Measurements from ENCODE around the gene CRYBG1. TPM values are rescaled to one million over a fixed set of nuclear protein-coding genes. Genes with fewer than 3 reads are reported as not detected.

The CRYBG1 gene
- total and polyA plus RNA-seq, 10 of the 15 experiments (the other 5 are each of a cell fraction or from before 2014, with no cell fraction given), result 6.5 to 57.0 (median 25.2) TPM

DNA sequence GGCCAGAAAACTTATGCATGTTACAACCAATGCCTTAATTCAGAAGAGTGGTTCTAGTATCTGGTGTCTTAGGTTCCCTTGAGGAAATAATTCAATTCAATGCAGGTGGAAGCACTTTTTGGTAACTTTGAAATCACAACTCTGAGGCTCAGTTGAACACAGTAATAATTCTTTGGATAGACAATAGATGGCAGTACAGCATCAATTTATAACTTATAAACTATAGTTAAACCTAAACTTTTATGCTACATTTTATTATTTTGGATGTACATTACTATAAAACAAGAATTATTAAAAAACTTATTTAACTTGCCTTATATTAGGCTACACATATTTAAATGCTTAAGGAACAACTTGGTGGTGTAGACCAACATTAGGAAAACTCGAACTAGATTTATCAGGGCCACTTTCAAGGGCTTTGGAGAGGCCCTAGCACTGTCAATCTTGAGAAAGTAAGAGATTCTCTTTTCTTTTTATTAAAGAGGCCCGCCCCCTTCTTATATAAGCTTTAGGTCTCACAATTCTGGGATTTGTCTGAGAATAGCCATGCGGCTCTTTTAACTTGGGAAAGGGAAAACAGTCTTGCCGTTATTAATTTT is 85.9 kb downstream of the CRYBG1 start:
- POLR2A ChIA-PET, result no interaction called here
- no peak overlapping the region for H3K9ac ChIP-seq (ENCODE audit: control insufficient read depth, insufficient read depth, low read length)
- WGBS (ENCODE audit: insufficient coverage, insufficient replicate concordance, low lambda C conversion rate, missing lambda C conversion rate), result 38% methylated on average over 4 of the region's 4 CpGs
- H2AFZ ChIP-seq (ENCODE audit: control insufficient read depth, low read depth, low read length), result no peak overlapping the region
- H3K27ac ChIP-seq (ENCODE audit: control insufficient read depth, insufficient read depth), result no peak overlapping the region
- no peak overlapping the region for H3K4me3 ChIP-seq
- H3K36me3 ChIP-seq (ENCODE audit: control insufficient read depth in 2 of 2, insufficient read depth in 2 of 2, low read length in 1 of 2), result no peaks in the 10 kb centered on the region
- H4K20me1 ChIP-seq (ENCODE audit: control insufficient read depth, insufficient read depth), result no peaks in the 10 kb centered on the region
- in situ Hi-C loops (cut with MboI) (loop anchor here (5.0 kb wide), 2 partner anchors 121 to 536 kb away; no protein-coding TSS in a partner anchor), intact Hi-C loops (cut with micrococcal nuclease; ENCODE audit: unreplicated experiment) (loop anchor here (1.0 kb wide), 1 partner anchor 533 kb away; no protein-coding TSS in a partner anchor)
- TF ChIP-seq, protein P1, sequence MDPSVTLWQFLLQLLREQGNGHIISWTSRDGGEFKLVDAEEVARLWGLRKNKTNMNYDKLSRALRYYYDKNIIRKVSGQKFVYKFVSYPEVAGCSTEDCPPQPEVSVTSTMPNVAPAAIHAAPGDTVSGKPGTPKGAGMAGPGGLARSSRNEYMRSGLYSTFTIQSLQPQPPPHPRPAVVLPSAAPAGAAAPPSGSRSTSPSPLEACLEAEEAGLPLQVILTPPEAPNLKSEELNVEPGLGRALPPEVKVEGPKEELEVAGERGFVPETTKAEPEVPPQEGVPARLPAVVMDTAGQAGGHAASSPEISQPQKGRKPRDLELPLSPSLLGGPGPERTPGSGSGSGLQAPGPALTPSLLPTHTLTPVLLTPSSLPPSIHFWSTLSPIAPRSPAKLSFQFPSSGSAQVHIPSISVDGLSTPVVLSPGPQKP (IDR thresholded peaks at IDR 0.05; ENCODE audit: low read depth, low read length), result no peak
- TF ChIP-seq CTCF (IDR thresholded peaks at IDR 0.05 in 2 of 3, conservative IDR thresholded peaks at IDR 0.05 in 1 of 3; ENCODE audit: control insufficient read depth in 2 of 3, extremely low read depth in 1 of 3, insufficient read depth in 1 of 3, low read depth in 3 of 3, low read length in 3 of 3) (peak; percentile 32 to 54 (median 41); a peak in 5 of 6 replicates), NFIC (IDR thresholded peaks at IDR 0.05; ENCODE audit: low read depth, low read length) (no peak), CUX1 (IDR thresholded peaks at IDR 0.05; ENCODE audit: insufficient replicate concordance, low read depth, low read length) (no peak), SMC3 (IDR thresholded peaks at IDR 0.05; ENCODE audit: borderline replicate concordance, low read length) (peak; percentile 52), SRF (IDR thresholded peaks at IDR 0.05; ENCODE audit: low read depth in 2 of 2, low read length in 2 of 2) (no peak), RAD21 (IDR thresholded peaks at IDR 0.05; ENCODE audit: insufficient read depth, low read depth, low read length) (peak; percentile 54)
- TF ChIP-seq, protein P2, sequence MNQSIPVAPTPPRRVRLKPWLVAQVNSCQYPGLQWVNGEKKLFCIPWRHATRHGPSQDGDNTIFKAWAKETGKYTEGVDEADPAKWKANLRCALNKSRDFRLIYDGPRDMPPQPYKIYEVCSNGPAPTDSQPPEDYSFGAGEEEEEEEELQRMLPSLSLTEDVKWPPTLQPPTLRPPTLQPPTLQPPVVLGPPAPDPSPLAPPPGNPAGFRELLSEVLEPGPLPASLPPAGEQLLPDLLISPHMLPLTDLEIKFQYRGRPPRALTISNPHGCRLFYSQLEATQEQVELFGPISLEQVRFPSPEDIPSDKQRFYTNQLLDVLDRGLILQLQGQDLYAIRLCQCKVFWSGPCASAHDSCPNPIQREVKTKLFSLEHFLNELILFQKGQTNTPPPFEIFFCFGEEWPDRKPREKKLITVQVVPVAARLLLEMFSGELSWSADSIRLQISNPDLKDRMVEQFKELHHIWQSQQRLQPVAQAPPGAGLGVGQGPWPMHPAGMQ (IDR thresholded peaks at IDR 0.05; ENCODE audit: borderline replicate concordance), result no peak
- TF ChIP-seq, protein P3, sequence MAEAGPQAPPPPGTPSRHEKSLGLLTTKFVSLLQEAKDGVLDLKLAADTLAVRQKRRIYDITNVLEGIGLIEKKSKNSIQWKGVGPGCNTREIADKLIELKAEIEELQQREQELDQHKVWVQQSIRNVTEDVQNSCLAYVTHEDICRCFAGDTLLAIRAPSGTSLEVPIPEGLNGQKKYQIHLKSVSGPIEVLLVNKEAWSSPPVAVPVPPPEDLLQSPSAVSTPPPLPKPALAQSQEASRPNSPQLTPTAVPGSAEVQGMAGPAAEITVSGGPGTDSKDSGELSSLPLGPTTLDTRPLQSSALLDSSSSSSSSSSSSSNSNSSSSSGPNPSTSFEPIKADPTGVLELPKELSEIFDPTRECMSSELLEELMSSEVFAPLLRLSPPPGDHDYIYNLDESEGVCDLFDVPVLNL (IDR thresholded peaks at IDR 0.05; ENCODE audit: low read depth, low read length), result no peak
- H3K4me1 ChIP-seq (ENCODE audit: control insufficient read depth, insufficient read depth, low read length), result peaks cover 8% of the 10 kb centered on the region
- RAD21 ChIA-PET (ENCODE audit: unreplicated experiment), result interaction anchor here (0.8 to 1.6 kb wide), 4 partner anchors 107 to 183 kb away, joined by 3 to 7 read pairs (median 3); partner anchors contain the start of genes QRSL1 and RTN4IP1
- FAIRE-seq (no peak), DNase-seq (ENCODE audit: low read depth, low spot score) (no peak), ATAC-seq (peak; percentile 65)
- no peaks in the 10 kb centered on the region for H3K79me2 ChIP-seq (ENCODE audit: control insufficient read depth, insufficient read depth, low read length)
- H3K4me2 ChIP-seq (ENCODE audit: control insufficient read depth, insufficient read depth), result no peak overlapping the region
- BruUV-seq (replicated peaks), result no TSS peak
- H3K27me3 ChIP-seq (replicated peaks in 1 of 2; ENCODE audit: control insufficient read depth in 2 of 2, insufficient read depth in 2 of 2, low read length in 1 of 2), result no peaks in the 10 kb centered on the region
- CTCF ChIA-PET, result interaction anchor here (0.9 to 17.0 kb wide), 11 partner anchors 24 to 551 kb away, joined by 3 to 403 read pairs (median 8); no protein-coding TSS in a partner anchor
- no peaks in the 10 kb centered on the region for H3K9me3 ChIP-seq (replicated peaks; ENCODE audit: control insufficient read depth, insufficient read depth, low read length)
- SMC1A ChIA-PET (ENCODE audit: uncharacterized antibody, unreplicated experiment), result interaction anchor here (0.7 to 3.4 kb wide), 8 partner anchors 109 to 542 kb away, joined by 3 to 12 read pairs (median 6); no protein-coding TSS in a partner anchor
